ENCODE measurements around the gene COL26A1. TPM values are rescaled to one million over a fixed set of nuclear protein-coding genes. Genes with fewer than 3 reads are reported as not detected.

The COL26A1 gene
- polyA plus RNA-seq, 1 donor from 2014 or later: 36.6 TPM

GRCh38 chr7:101319401-101319800, 43.3 kb upstream of the COL26A1 start:
- H3K79me2 ChIP-seq (replicated peaks; ENCODE audit: insufficient read depth, low read length): peaks cover 17% of the 10 kb centered on the region
- no peak overlapping the region for H3K4me3 ChIP-seq (ENCODE audit: low read length)
- no peaks in the 10 kb centered on the region for H3K27me3 ChIP-seq (ENCODE audit: insufficient read depth, low read depth, low read length)
- H3F3A ChIP-seq (ENCODE audit: insufficient read depth, low read length, poor library complexity, severe bottlenecking): no peaks in the 10 kb centered on the region
- TF ChIP-seq REST (IDR thresholded peaks at IDR 0.05; ENCODE audit: borderline replicate concordance) (no peak), MXI1 (conservative IDR thresholded peaks at IDR 0.05; ENCODE audit: poor library complexity, severe bottlenecking) (no peak), CTCF (IDR thresholded peaks at IDR 0.05; ENCODE audit: poor library complexity, severe bottlenecking) (no peak), POLR2AphosphoS5 (IDR thresholded peaks at IDR 0.05) (no peak), EZH2 (IDR thresholded peaks at IDR 0.05; ENCODE audit: borderline replicate concordance, insufficient read depth, low read length, poor library complexity, severe bottlenecking) (no peak), RAD21 (conservative IDR thresholded peaks at IDR 0.05) (no peak), EP300 (conservative IDR thresholded peaks at IDR 0.05; ENCODE audit: poor library complexity, severe bottlenecking) (no peak), TAF1 (IDR thresholded peaks at IDR 0.05; ENCODE audit: low read depth) (no peak), SMC3 (conservative IDR thresholded peaks at IDR 0.05; ENCODE audit: poor library complexity) (no peak)
- H3K9me2 ChIP-seq (ENCODE audit: insufficient read depth, low read length): no peaks in the 10 kb centered on the region
- no peaks in the 10 kb centered on the region for H4K20me1 ChIP-seq (ENCODE audit: insufficient read depth)
- no peak overlapping the region for H3K27ac ChIP-seq (ENCODE audit: low read length)
- H2AFZ ChIP-seq (ENCODE audit: low read depth, low read length): no peak overlapping the region
- no peak overlapping the region for H3K4me2 ChIP-seq (ENCODE audit: low read length)
- no peaks in the 10 kb centered on the region for H3K9me3 ChIP-seq (ENCODE audit: low read length)
- no peak overlapping the region for H3K9ac ChIP-seq (ENCODE audit: low read length)
- H3K36me3 ChIP-seq (ENCODE audit: insufficient read depth, low read length): no peaks in the 10 kb centered on the region

- Histone ChIP-seq H3K9me2 (ENCODE audit: insufficient read depth, low read length) (no peaks in the 10 kb centered on the region), H3K27ac (ENCODE audit: low read length) (peak within 1 kb of the TSS; percentile 95), H4K20me1 (ENCODE audit: insufficient read depth) (no peaks in the 10 kb centered on the region), H3K36me3 (ENCODE audit: insufficient read depth, low read length) (no peaks in the 10 kb centered on the region), H3K9ac (ENCODE audit: low read length) (peak within 1 kb of the TSS; percentile 88), H3K4me2 (ENCODE audit: low read length) (peak within 1 kb of the TSS; percentile 57), H3K27me3 (ENCODE audit: insufficient read depth, low read depth, low read length) (no peaks in the 10 kb centered on the region), H3F3A (ENCODE audit: insufficient read depth, low read length, poor library complexity, severe bottlenecking) (no peaks in the 10 kb centered on the region), H2AFZ (ENCODE audit: low read depth, low read length) (peak within 1 kb of the TSS; percentile 98), H3K9me3 (ENCODE audit: low read length) (no peaks in the 10 kb centered on the region), H3K79me2 (replicated peaks; ENCODE audit: insufficient read depth, low read length) (peaks cover 17% of the 10 kb centered on the region), H3K4me3 (ENCODE audit: low read length) (peak within 1 kb of the TSS; percentile 95)
- no peak for TF ChIP-seq RAD21 (conservative IDR thresholded peaks at IDR 0.05)
- peak; percentile 91 for TF ChIP-seq POLR2AphosphoS5 (IDR thresholded peaks at IDR 0.05)
- peak; percentile 37 for TF ChIP-seq EP300 (conservative IDR thresholded peaks at IDR 0.05; ENCODE audit: poor library complexity, severe bottlenecking)
- TF ChIP-seq EZH2 (IDR thresholded peaks at IDR 0.05; ENCODE audit: borderline replicate concordance, insufficient read depth, low read length, poor library complexity, severe bottlenecking): no peak
- TF ChIP-seq REST (IDR thresholded peaks at IDR 0.05; ENCODE audit: borderline replicate concordance): peak; percentile 84
- TF ChIP-seq CTCF (IDR thresholded peaks at IDR 0.05; ENCODE audit: poor library complexity, severe bottlenecking): peak; percentile 40
- TF ChIP-seq SMC3 (conservative IDR thresholded peaks at IDR 0.05; ENCODE audit: poor library complexity): peak; percentile 7
- TF ChIP-seq TAF1 (IDR thresholded peaks at IDR 0.05; ENCODE audit: low read depth): peak; percentile 86
- peak; percentile 78 for TF ChIP-seq MXI1 (conservative IDR thresholded peaks at IDR 0.05; ENCODE audit: poor library complexity, severe bottlenecking)
These were observed 40.9 kb upstream of the COL26A1 start, which contains the start of gene IFT22 for GRCh38 chr7:101321491-101322401. IFT22 (minus strand) TSS chr7:101321812; CDS start chr7:101321709, 103 bp downstream.

All from neural cell (in vitro differentiated cells).